Adrenal gland (tissue), 5 donors: Measurements from ENCODE around the gene ABRAXAS1.

ENCODE experiments used
- POLR2A ChIP-seq, 2 donors: fragments of 450-650 bp; IDR thresholded peaks; one replicate each; pipeline ENCODE4 v1.6.1; 2017; ENCODE audit warnings: antibody characterized with exemption in 2 of 2, mild to moderate bottlenecking in 2 of 2, moderate library complexity in 1 of 2
- TF ChIP-seq, protein P1 (sequence below), 6 experiments: fragments of 450-650 bp in 4 of 6; fragments of 200-600 bp in 2 of 6; sonication (generic) in 1 of 6; IDR thresholded peaks; 1 replicate in 5 of 6; 2 replicates in 1 of 6; pipeline versions ENCODE4 v1.5.1 to v1.8.0; 2016 to 2021; ENCODE audit warnings: antibody characterized with exemption in 6 of 6, mild to moderate bottlenecking in 2 of 6, moderate library complexity in 1 of 6
- donor health status: DM: no; HTN: no; CAD: no.

GRCh38 chr4:83413676-83414075 lies 71.2 kb downstream of the ABRAXAS1 start:
- TF ChIP-seq, protein P1, sequence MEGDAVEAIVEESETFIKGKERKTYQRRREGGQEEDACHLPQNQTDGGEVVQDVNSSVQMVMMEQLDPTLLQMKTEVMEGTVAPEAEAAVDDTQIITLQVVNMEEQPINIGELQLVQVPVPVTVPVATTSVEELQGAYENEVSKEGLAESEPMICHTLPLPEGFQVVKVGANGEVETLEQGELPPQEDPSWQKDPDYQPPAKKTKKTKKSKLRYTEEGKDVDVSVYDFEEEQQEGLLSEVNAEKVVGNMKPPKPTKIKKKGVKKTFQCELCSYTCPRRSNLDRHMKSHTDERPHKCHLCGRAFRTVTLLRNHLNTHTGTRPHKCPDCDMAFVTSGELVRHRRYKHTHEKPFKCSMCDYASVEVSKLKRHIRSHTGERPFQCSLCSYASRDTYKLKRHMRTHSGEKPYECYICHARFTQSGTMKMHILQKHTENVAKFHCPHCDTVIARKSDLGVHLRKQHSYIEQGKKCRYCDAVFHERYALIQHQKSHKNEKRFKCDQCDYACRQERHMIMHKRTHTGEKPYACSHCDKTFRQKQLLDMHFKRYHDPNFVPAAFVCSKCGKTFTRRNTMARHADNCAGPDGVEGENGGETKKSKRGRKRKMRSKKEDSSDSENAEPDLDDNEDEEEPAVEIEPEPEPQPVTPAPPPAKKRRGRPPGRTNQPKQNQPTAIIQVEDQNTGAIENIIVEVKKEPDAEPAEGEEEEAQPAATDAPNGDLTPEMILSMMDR (IDR thresholded peaks at IDR 0.05): no peak
- TF ChIP-seq POLR2A (IDR thresholded peaks at IDR 0.05): no peak
